H9 (cell line): ENCODE data around the gene GXYLT1. TPM values are rescaled to one million over a fixed set of nuclear protein-coding genes. Genes with fewer than 3 reads are reported as not detected.

Experiments
- DNase-seq: peaks from one replicate; pipeline ENCODE4 v3.0.0-alpha.2; 2017
- H2AFZ ChIP-seq: one replicate; pipeline ENCODE4 v1.6.1; 2013; ENCODE audit warnings: mild to moderate bottlenecking, low read length, control low read depth, moderate library complexity
- H2AK5ac ChIP-seq: 2 replicates; pipeline ENCODE4 v1.6.1; 2013; ENCODE audit warnings: low read length, control low read depth, mixed read lengths; ENCODE audit not compliant: insufficient read length
- H2BK120ac ChIP-seq: one replicate; pipeline ENCODE4 v1.6.1; 2013; ENCODE audit warnings: low read depth, mild to moderate bottlenecking, low read length, control low read depth, inconsistent platforms; ENCODE audit not compliant: poor library complexity, severe bottlenecking
- H2BK12ac ChIP-seq: 2 replicates; pipeline ENCODE4 v1.6.1; 2013; ENCODE audit warnings: low read length, control low read depth, mixed read lengths, low read depth; ENCODE audit not compliant: insufficient read length
- H2BK15ac ChIP-seq: 2 replicates; pipeline ENCODE4 v1.6.1; 2013; ENCODE audit warnings: low read depth, low read length, control low read depth
- H2BK20ac ChIP-seq: one replicate; pipeline ENCODE4 v1.6.1; 2013; ENCODE audit warnings: low read depth, mild to moderate bottlenecking, low read length, control low read depth, inconsistent platforms; ENCODE audit not compliant: poor library complexity, severe bottlenecking
- H2BK5ac ChIP-seq: 2 replicates; pipeline ENCODE4 v1.6.1; 2013; ENCODE audit warnings: low read length, control low read depth, mixed read lengths; ENCODE audit not compliant: insufficient read length
- H3K14ac ChIP-seq: 2 replicates; pipeline ENCODE4 v1.6.1; 2013; ENCODE audit warnings: low read length, control low read depth; ENCODE audit not compliant: insufficient read depth
- H3K18ac ChIP-seq: 2 replicates; pipeline ENCODE4 v1.6.1; 2013; ENCODE audit warnings: low read depth, mild to moderate bottlenecking, mixed read lengths, low read length, control low read depth; ENCODE audit not compliant: insufficient read length
- H3K23ac ChIP-seq: 2 replicates; pipeline ENCODE4 v1.6.1; 2013; ENCODE audit warnings: low read length, control low read depth, mixed read lengths, low read depth; ENCODE audit not compliant: insufficient read length
- H3K23me2 ChIP-seq: 2 replicates; pipeline ENCODE4 v1.6.1; 2013; ENCODE audit warnings: low read depth, mild to moderate bottlenecking, mixed read lengths, low read length, control low read depth; ENCODE audit not compliant: insufficient read length, poor library complexity, severe bottlenecking
- H3K27ac ChIP-seq: 2 replicates; pipeline ENCODE4 v1.5.1; 2013; ENCODE audit warnings: low read length, control low read depth, mixed read lengths, low read depth; ENCODE audit not compliant: insufficient read length
- H3K27me3 ChIP-seq: 2 replicates; pipeline ENCODE4 v1.6.1; 2013; ENCODE audit warnings: low read length, control low read depth, inconsistent platforms; ENCODE audit not compliant: insufficient read depth
- H3K4ac ChIP-seq: 2 replicates; pipeline ENCODE4 v1.6.1; 2013; ENCODE audit warnings: low read depth, mild to moderate bottlenecking, control low read depth, inconsistent platforms, low read length, moderate library complexity
- H3K4me1 ChIP-seq: 2 replicates; pipeline ENCODE4 v1.6.1; 2013; ENCODE audit warnings: low read length, control low read depth, inconsistent platforms; ENCODE audit not compliant: insufficient read depth
- H3K4me2 ChIP-seq: 2 replicates; pipeline ENCODE4 v1.6.1; 2013; ENCODE audit warnings: low read length, control low read depth, mixed read lengths; ENCODE audit not compliant: insufficient read length, insufficient read depth
- H3K56ac ChIP-seq: 2 replicates; pipeline ENCODE4 v1.6.1; 2013; ENCODE audit warnings: low read depth, mild to moderate bottlenecking, mixed read lengths, low read length, control low read depth; ENCODE audit not compliant: insufficient read length
- H3K79me1 ChIP-seq: 2 replicates; pipeline ENCODE4 v1.6.1; 2013; ENCODE audit warnings: low read depth, mild to moderate bottlenecking, moderate library complexity, low read length, control low read depth, inconsistent platforms; ENCODE audit not compliant: insufficient read depth, poor library complexity, severe bottlenecking
- H3K79me2 ChIP-seq: 2 replicates; pipeline ENCODE4 v1.6.1; 2013; ENCODE audit warnings: low read length, control low read depth, inconsistent platforms; ENCODE audit not compliant: insufficient read depth
- H3K9ac ChIP-seq: 2 replicates; pipeline ENCODE4 v1.6.1; 2013; ENCODE audit warnings: low read length, control low read depth, mixed read lengths; ENCODE audit not compliant: insufficient read length; ENCODE audit errors: extremely low read depth
- H3K9me3 ChIP-seq: one replicate; pipeline ENCODE4 v1.6.1; 2013; ENCODE audit warnings: low read depth, low read length, inconsistent platforms; ENCODE audit not compliant: control insufficient read depth
- H3T11ph ChIP-seq: one replicate; pipeline ENCODE4 v1.6.1; 2013; ENCODE audit warnings: mild to moderate bottlenecking, low read length, control low read depth, inconsistent platforms
- H4K20me1 ChIP-seq: one replicate; pipeline ENCODE4 v1.6.1; 2013; ENCODE audit not compliant: control insufficient read depth, insufficient read length, insufficient read depth
- H4K5ac ChIP-seq: 2 replicates; pipeline ENCODE4 v1.6.1; 2013; ENCODE audit warnings: low read depth, mild to moderate bottlenecking, mixed read lengths, low read length, control low read depth; ENCODE audit not compliant: insufficient read length
- H4K8ac ChIP-seq: replicated peaks from 2 replicates; pipeline ENCODE4 v1.6.1; 2013; ENCODE audit warnings: low read length, control low read depth, mixed read lengths, low read depth; ENCODE audit not compliant: insufficient read length
- H4K91ac ChIP-seq: 2 replicates; pipeline ENCODE4 v1.6.1; 2013; ENCODE audit warnings: low read depth, mild to moderate bottlenecking, moderate library complexity, mixed read lengths, low read length, control low read depth; ENCODE audit not compliant: insufficient read length
- H3K27ac Mint-ChIP-seq, 3 experiments: 2 replicates in 2 of 3; 3 replicates in 1 of 3; pipeline ENCODE4 v1.8.0; 2020 to 2021; ENCODE audit warnings: mixed read lengths in 3 of 3, mild to moderate bottlenecking in 1 of 3, moderate library complexity in 1 of 3
- H3K27me3 Mint-ChIP-seq: 2 replicates; pipeline ENCODE4 v1.8.0; 2021; ENCODE audit warnings: low read depth, mild to moderate bottlenecking, moderate library complexity, mixed read lengths
- H3K36me3 Mint-ChIP-seq, 3 experiments: 2 replicates in 2 of 3; 3 replicates in 1 of 3; pipeline ENCODE4 v1.8.0; 2020 to 2021; ENCODE audit warnings: low read depth in 3 of 3, mixed read lengths in 3 of 3; ENCODE audit not compliant: insufficient read depth in 1 of 3
- H3K4me1 Mint-ChIP-seq, 2 experiments: 2 replicates each; pipeline ENCODE4 v1.8.0; 2020; ENCODE audit warnings: mixed read lengths in 2 of 2
- H3K4me3 Mint-ChIP-seq, 2 experiments: 2 replicates in 1 of 2; 3 replicates in 1 of 2; pipeline ENCODE4 v1.8.0; 2020 to 2021; ENCODE audit warnings: mild to moderate bottlenecking in 2 of 2, mixed read lengths in 2 of 2, moderate library complexity in 1 of 2
- H3K9me3 Mint-ChIP-seq, 2 experiments: 2 replicates in 1 of 2; 3 replicates in 1 of 2; pipeline ENCODE4 v1.8.0; 2020; ENCODE audit warnings: mild to moderate bottlenecking in 2 of 2, mixed read lengths in 2 of 2, moderate library complexity in 1 of 2
- WGBS: extraction: QIAGEN DNeasy Blood & Tissue Kit; methylation state at CpG from one replicate; pipeline ENCODE4 v1.1.7; 2013; ENCODE audit warnings: missing lambda C conversion rate, low lambda C conversion rate, mixed read lengths; ENCODE audit not compliant: insufficient read length; ENCODE audit errors: extremely low coverage; 5-methylcytosine and 5-hydroxymethylcytosine counted together
- total RNA-seq: library from RNA; stranded (reverse); gene quantifications from 2 replicates; pipeline ENCODE4 v1.2.1, GENCODE V29; 2021
- TF ChIP-seq, protein P1 (sequence below): fragments of 200-600 bp; sonication (generic); conservative IDR thresholded peaks from 3 replicates; pipeline ENCODE4 v1.8.0; 2021; ENCODE audit warnings: antibody characterized with exemption, mild to moderate bottlenecking

The GXYLT1 gene
- total RNA-seq, 1 experiment from 2014 or later = 14.5 TPM

DNA sequence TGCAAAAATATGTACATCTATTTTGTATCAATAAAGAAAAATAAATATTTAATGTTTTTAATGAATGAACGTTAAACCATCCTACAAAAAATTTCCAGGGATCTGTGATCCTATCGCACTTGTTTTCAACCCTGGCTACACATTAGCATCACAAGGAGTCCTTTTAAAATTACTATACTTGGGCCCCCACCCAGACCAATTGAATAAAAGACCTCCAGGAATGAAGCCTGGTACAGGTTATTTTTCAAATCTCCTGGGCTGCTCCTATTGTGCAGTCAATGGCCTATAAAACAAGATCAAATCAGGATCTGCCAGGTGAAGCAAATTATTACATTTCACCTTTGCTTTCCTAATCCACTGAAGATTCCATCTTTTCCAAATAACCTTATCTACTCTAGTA, 33.4 kb upstream of the GXYLT1 start:
- H2BK12ac ChIP-seq = no peak overlapping the region
- no CpG with 5 or more reads among the region's 2 CpGs for WGBS

More for the DNA sequence above, 33.4 kb upstream of the GXYLT1 start:
- peaks cover 14 to 15% of the 10 kb centered on the region in 2 experiments for H3K9me3 Mint-ChIP-seq
- H3K79me2 ChIP-seq = no peaks in the 10 kb centered on the region
- H4K20me1 ChIP-seq = no peaks in the 10 kb centered on the region
- H3K9me3 ChIP-seq = no peaks in the 10 kb centered on the region
- no peak overlapping the region for H3T11ph ChIP-seq
- H3K23ac ChIP-seq = no peak overlapping the region
- H3K56ac ChIP-seq = no peak overlapping the region
- no peak overlapping the region for H2BK20ac ChIP-seq
- no peak overlapping the region for H2BK15ac ChIP-seq
- H2BK120ac ChIP-seq = no peak overlapping the region
- no peaks in the 10 kb centered on the region for H3K79me1 ChIP-seq
- peaks cover 11 to 18% of the 10 kb centered on the region in 2 experiments for H3K4me1 Mint-ChIP-seq
- no peak overlapping the region for H2BK5ac ChIP-seq
- no peaks in the 10 kb centered on the region for H3K23me2 ChIP-seq
- no peak overlapping the region for H4K5ac ChIP-seq
- H3K4me1 ChIP-seq = peaks cover 2% of the 10 kb centered on the region; the same call in 1 of the 2 replicates
- H2AK5ac ChIP-seq = no peak overlapping the region
- H4K8ac ChIP-seq = no peak overlapping the region
- H3K4me2 ChIP-seq = no peak overlapping the region
- no peaks in the 10 kb centered on the region for H3K27me3 Mint-ChIP-seq
- peaks cover 9 to 23% (median 12%) of the 10 kb centered on the region in 3 experiments for H3K36me3 Mint-ChIP-seq
- no peak overlapping the region for H3K18ac ChIP-seq
- no peak overlapping the region for H2AFZ ChIP-seq
- H3K4me3 Mint-ChIP-seq = no peak overlapping the region
- H3K14ac ChIP-seq = no peak overlapping the region
- H4K91ac ChIP-seq = no peak overlapping the region
- no peaks in the 10 kb centered on the region for H3K27me3 ChIP-seq
- no peak overlapping the region for H3K27ac ChIP-seq
- no peak overlapping the region for H3K4ac ChIP-seq
- no peak overlapping the region for H3K27ac Mint-ChIP-seq
- DNase-seq = no peak
- TF ChIP-seq, protein P1, sequence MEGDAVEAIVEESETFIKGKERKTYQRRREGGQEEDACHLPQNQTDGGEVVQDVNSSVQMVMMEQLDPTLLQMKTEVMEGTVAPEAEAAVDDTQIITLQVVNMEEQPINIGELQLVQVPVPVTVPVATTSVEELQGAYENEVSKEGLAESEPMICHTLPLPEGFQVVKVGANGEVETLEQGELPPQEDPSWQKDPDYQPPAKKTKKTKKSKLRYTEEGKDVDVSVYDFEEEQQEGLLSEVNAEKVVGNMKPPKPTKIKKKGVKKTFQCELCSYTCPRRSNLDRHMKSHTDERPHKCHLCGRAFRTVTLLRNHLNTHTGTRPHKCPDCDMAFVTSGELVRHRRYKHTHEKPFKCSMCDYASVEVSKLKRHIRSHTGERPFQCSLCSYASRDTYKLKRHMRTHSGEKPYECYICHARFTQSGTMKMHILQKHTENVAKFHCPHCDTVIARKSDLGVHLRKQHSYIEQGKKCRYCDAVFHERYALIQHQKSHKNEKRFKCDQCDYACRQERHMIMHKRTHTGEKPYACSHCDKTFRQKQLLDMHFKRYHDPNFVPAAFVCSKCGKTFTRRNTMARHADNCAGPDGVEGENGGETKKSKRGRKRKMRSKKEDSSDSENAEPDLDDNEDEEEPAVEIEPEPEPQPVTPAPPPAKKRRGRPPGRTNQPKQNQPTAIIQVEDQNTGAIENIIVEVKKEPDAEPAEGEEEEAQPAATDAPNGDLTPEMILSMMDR = no peak
- H3K9ac ChIP-seq = no peak overlapping the region
